Thymus (tissue), 11 donors: Measurements from ENCODE around the gene FMNL3. TPM values are rescaled to one million over a fixed set of nuclear protein-coding genes. Genes with fewer than 3 reads are reported as not detected.

Experiments
- DNase-seq, 9 donors: peaks; one replicate each; pipeline ENCODE4 v3.0.0-alpha.2; 2013; ENCODE audit warnings: low spot score in 9 of 9, low read depth in 6 of 9, missing footprints in 1 of 9
- H3K27ac ChIP-seq, 2 donors: one replicate each; pipeline ENCODE4 v1.5.1; 2013; ENCODE audit warnings: control low read depth in 1 of 2, low read depth in 1 of 2, low read length in 1 of 2, mild to moderate bottlenecking in 1 of 2, moderate library complexity in 1 of 2
- H3K27me3 ChIP-seq, 2 donors: one replicate each; pipeline ENCODE4 v1.5.1; 2013; ENCODE audit warnings: low read length in 1 of 2; ENCODE audit not compliant: control insufficient read depth in 2 of 2, insufficient read depth in 1 of 2
- H3K36me3 ChIP-seq, 2 donors: one replicate each; pipeline ENCODE4 v1.5.1; 2013; ENCODE audit warnings: low read length in 1 of 2, mild to moderate bottlenecking in 1 of 2, moderate library complexity in 1 of 2; ENCODE audit not compliant: control insufficient read depth in 2 of 2, insufficient read depth in 2 of 2
- H3K4me1 ChIP-seq, 2 donors: one replicate each; pipeline ENCODE4 v1.5.1; 2013; ENCODE audit warnings: low read length in 2 of 2; ENCODE audit not compliant: control insufficient read depth in 2 of 2, insufficient read depth in 2 of 2
- H3K4me3 ChIP-seq, 2 donors: one replicate each; pipeline ENCODE4 v1.5.1; 2013; ENCODE audit warnings: low read length in 2 of 2, control low read depth in 1 of 2, mild to moderate bottlenecking in 1 of 2
- H3K9me3 ChIP-seq, 2 donors: one replicate each; pipeline ENCODE4 v1.5.1; 2013; ENCODE audit warnings: low read length in 1 of 2, mild to moderate bottlenecking in 1 of 2; ENCODE audit not compliant: control insufficient read depth in 2 of 2, insufficient read depth in 1 of 2
- WGBS: extraction: QIAGEN DNeasy Blood & Tissue Kit; methylation state at CpG from one replicate; pipeline ENCODE4 v1.1.7; 2013; 5-methylcytosine and 5-hydroxymethylcytosine counted together
- polyA plus RNA-seq: library from polyadenylated mRNA; stranded (reverse); fragments of 200-250 nt; gene quantifications from one replicate; pipeline ENCODE4 v1.2.3, GENCODE V29; 2013
- total RNA-seq: library from RNA; stranded (reverse); fragments of 120-200 nt; gene quantifications from one replicate; pipeline ENCODE4 v1.2.4, GENCODE V29; 2013
- donor health status: healthy.

FMNL3 gene
- total and polyA plus RNA-seq, 2 donors: 9.8 to 26.1 TPM

GRCh38 chr12:49646331-49646830 lies 60.8 kb downstream of the FMNL3 start:
- 97% methylated on average over 7 of the region's 7 CpGs for WGBS
- Histone ChIP-seq H3K27me3 (no peaks in the 10 kb centered on the region), H3K4me3 (no peak overlapping the region), H3K4me1 (peaks cover 8 to 29% of the 10 kb centered on the region in 2 donors), H3K36me3 (peaks cover 60 to 82% of the 10 kb centered on the region in 2 donors), H3K27ac (no peak overlapping the region), H3K9me3 (no peaks in the 10 kb centered on the region)
- DNase-seq: no peak

- no peak overlapping the region for H3K4me3 ChIP-seq
- WGBS: 97% methylated on average over 6 of the region's 6 CpGs
- H3K36me3 ChIP-seq: peaks cover 53 to 72% of the 10 kb centered on the region in 2 donors
- H3K27ac ChIP-seq: no peak overlapping the region
- H3K9me3 ChIP-seq: no peaks in the 10 kb centered on the region
- H3K27me3 ChIP-seq: no peaks in the 10 kb centered on the region
- H3K4me1 ChIP-seq: peaks cover 8 to 29% of the 10 kb centered on the region in 2 donors
- DNase-seq: peak in 1 of 9 donors; percentile 24
Measured at GRCh38 chr12:49645146-49646039, 61.8 kb downstream of the FMNL3 start.

GRCh38 chr12:49644620-49644994 lies 62.6 kb downstream of the FMNL3 start:
- WGBS: 4% methylated on average over 2 of the region's 2 CpGs
- peaks cover 45 to 64% of the 10 kb centered on the region in 2 donors for H3K36me3 ChIP-seq
- H3K4me1 ChIP-seq: peaks cover 8 to 29% of the 10 kb centered on the region in 2 donors
- DNase-seq: peak; percentile 55 to 92 (median 84)
- no peaks in the 10 kb centered on the region for H3K27me3 ChIP-seq
- no peaks in the 10 kb centered on the region for H3K9me3 ChIP-seq
- no peak overlapping the region for H3K4me3 ChIP-seq
- H3K27ac ChIP-seq: no peak overlapping the region

- 81% methylated on average over 10 of the region's 10 CpGs for WGBS
- Histone ChIP-seq H3K4me3 (no peak overlapping the region), H3K4me1 (peaks cover 8 to 31% of the 10 kb centered on the region in 2 donors), H3K27ac (no peak overlapping the region), H3K9me3 (no peaks in the 10 kb centered on the region), H3K36me3 (peaks cover 40 to 59% of the 10 kb centered on the region in 2 donors), H3K27me3 (no peaks in the 10 kb centered on the region)
- DNase-seq: no peak
Measured at GRCh38 chr12:49643961-49644619, 63.1 kb downstream of the FMNL3 start.

GRCh38 chr12:49643135-49643534 lies 64.1 kb downstream of the FMNL3 start:
- Histone ChIP-seq H3K27me3 (no peaks in the 10 kb centered on the region), H3K4me3 (no peak overlapping the region), H3K36me3 (peaks cover 30 to 49% of the 10 kb centered on the region in 2 donors), H3K4me1 (peaks cover 8 to 31% of the 10 kb centered on the region in 2 donors), H3K27ac (no peak overlapping the region), H3K9me3 (no peaks in the 10 kb centered on the region)
- no peak for DNase-seq
- WGBS: 98% methylated on average over 7 of the region's 7 CpGs

- H3K36me3 ChIP-seq: peaks cover 28 to 42% of the 10 kb centered on the region in 2 donors
- 96% methylated on average over 11 of the region's 11 CpGs for WGBS
Measured at GRCh38 chr12:49642370-49642802, 64.8 kb downstream of the FMNL3 start.

GRCh38 chr12:49641748-49642369 lies 65.3 kb downstream of the FMNL3 start:
- H3K4me1 ChIP-seq: peaks cover 8 to 28% of the 10 kb centered on the region in 2 donors
- DNase-seq: no peak
- WGBS: 97% methylated on average over 17 of the region's 17 CpGs

More at GRCh38 chr12:49642370-49642802, 64.8 kb downstream of the FMNL3 start:
- Histone ChIP-seq H3K4me3 (no peak overlapping the region), H3K27ac (no peak overlapping the region), H3K9me3 (no peaks in the 10 kb centered on the region), H3K27me3 (no peaks in the 10 kb centered on the region), H3K4me1 (peaks cover 8 to 28% of the 10 kb centered on the region in 2 donors)
- DNase-seq: no peak

GRCh38 chr12:49636979-49637755 lies 70.0 kb downstream of the FMNL3 start:
- DNase-seq: peak; percentile 27 to 84 (median 56)
- no peak overlapping the region for H3K4me3 ChIP-seq
- no peaks in the 10 kb centered on the region for H3K9me3 ChIP-seq
- H3K27me3 ChIP-seq: no peaks in the 10 kb centered on the region
- WGBS: 62% methylated on average over 9 of the region's 9 CpGs
- no peak overlapping the region for H3K27ac ChIP-seq
- peaks cover 0 to under 1% of the 10 kb centered on the region in 2 donors for H3K36me3 ChIP-seq
- peaks cover 0 to 13% of the 10 kb centered on the region in 2 donors for H3K4me1 ChIP-seq

More at GRCh38 chr12:49641748-49642369, 65.3 kb downstream of the FMNL3 start:
- H3K27ac ChIP-seq: no peak overlapping the region
- H3K36me3 ChIP-seq: peaks cover 22 to 39% of the 10 kb centered on the region in 2 donors
- no peak overlapping the region for H3K4me3 ChIP-seq
- no peaks in the 10 kb centered on the region for H3K9me3 ChIP-seq
- H3K27me3 ChIP-seq: no peaks in the 10 kb centered on the region
